Transverse colon (tissue), 4 donors: ENCODE results near the gene RNPEPL1.

ENCODE experiments used
- EP300 ChIP-seq: sonication (generic); formaldehyde crosslinking; IDR thresholded peaks from one replicate; pipeline ENCODE4 v1.6.1; 2017; ENCODE audit warnings: antibody characterized with exemption, low read depth
- POLR2A ChIP-seq: fragments of 450-650 bp; IDR thresholded peaks from one replicate; pipeline ENCODE4 v1.6.1; 2016; ENCODE audit warnings: antibody characterized with exemption, mild to moderate bottlenecking, moderate library complexity
- POLR2AphosphoS5 ChIP-seq, 3 donors: sonication (generic); formaldehyde crosslinking; IDR thresholded peaks; one replicate each; pipeline ENCODE4 v1.6.1; 2016; ENCODE audit warnings: antibody characterized with exemption in 3 of 3
- TF ChIP-seq, protein P1 (sequence below), 5 experiments: fragments of 200-600 bp in 3 of 5; fragments of 450-650 bp in 2 of 5; sonication (generic) in 3 of 5; IDR thresholded peaks; 1 replicate in 2 of 5; 2 replicates in 3 of 5; pipeline ENCODE4 v1.5.1; 2016 to 2017; ENCODE audit warnings: antibody characterized with exemption in 5 of 5, inconsistent platforms in 3 of 5, mild to moderate bottlenecking in 2 of 5, moderate library complexity in 1 of 5

GRCh38 chr2:240583774-240584173, 15.5 kb downstream of the RNPEPL1 start:
- TF ChIP-seq, protein P1, sequence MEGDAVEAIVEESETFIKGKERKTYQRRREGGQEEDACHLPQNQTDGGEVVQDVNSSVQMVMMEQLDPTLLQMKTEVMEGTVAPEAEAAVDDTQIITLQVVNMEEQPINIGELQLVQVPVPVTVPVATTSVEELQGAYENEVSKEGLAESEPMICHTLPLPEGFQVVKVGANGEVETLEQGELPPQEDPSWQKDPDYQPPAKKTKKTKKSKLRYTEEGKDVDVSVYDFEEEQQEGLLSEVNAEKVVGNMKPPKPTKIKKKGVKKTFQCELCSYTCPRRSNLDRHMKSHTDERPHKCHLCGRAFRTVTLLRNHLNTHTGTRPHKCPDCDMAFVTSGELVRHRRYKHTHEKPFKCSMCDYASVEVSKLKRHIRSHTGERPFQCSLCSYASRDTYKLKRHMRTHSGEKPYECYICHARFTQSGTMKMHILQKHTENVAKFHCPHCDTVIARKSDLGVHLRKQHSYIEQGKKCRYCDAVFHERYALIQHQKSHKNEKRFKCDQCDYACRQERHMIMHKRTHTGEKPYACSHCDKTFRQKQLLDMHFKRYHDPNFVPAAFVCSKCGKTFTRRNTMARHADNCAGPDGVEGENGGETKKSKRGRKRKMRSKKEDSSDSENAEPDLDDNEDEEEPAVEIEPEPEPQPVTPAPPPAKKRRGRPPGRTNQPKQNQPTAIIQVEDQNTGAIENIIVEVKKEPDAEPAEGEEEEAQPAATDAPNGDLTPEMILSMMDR (IDR thresholded peaks at IDR 0.05) = no peak
- TF ChIP-seq POLR2AphosphoS5 (IDR thresholded peaks at IDR 0.05) (no peak), POLR2A (no peak), EP300 (no peak)
